ENCODE results near the gene ZNF638. TPM values are rescaled to one million over a fixed set of nuclear protein-coding genes. Genes with fewer than 3 reads are reported as not detected.

ZNF638 gene, protein sequence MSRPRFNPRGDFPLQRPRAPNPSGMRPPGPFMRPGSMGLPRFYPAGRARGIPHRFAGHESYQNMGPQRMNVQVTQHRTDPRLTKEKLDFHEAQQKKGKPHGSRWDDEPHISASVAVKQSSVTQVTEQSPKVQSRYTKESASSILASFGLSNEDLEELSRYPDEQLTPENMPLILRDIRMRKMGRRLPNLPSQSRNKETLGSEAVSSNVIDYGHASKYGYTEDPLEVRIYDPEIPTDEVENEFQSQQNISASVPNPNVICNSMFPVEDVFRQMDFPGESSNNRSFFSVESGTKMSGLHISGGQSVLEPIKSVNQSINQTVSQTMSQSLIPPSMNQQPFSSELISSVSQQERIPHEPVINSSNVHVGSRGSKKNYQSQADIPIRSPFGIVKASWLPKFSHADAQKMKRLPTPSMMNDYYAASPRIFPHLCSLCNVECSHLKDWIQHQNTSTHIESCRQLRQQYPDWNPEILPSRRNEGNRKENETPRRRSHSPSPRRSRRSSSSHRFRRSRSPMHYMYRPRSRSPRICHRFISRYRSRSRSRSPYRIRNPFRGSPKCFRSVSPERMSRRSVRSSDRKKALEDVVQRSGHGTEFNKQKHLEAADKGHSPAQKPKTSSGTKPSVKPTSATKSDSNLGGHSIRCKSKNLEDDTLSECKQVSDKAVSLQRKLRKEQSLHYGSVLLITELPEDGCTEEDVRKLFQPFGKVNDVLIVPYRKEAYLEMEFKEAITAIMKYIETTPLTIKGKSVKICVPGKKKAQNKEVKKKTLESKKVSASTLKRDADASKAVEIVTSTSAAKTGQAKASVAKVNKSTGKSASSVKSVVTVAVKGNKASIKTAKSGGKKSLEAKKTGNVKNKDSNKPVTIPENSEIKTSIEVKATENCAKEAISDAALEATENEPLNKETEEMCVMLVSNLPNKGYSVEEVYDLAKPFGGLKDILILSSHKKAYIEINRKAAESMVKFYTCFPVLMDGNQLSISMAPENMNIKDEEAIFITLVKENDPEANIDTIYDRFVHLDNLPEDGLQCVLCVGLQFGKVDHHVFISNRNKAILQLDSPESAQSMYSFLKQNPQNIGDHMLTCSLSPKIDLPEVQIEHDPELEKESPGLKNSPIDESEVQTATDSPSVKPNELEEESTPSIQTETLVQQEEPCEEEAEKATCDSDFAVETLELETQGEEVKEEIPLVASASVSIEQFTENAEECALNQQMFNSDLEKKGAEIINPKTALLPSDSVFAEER (N-terminal part only)
- total RNA-seq (2012; rRNA removed) (129 and 142 TPM in 2 replicates), polyA plus RNA-seq (2012; rRNA removed) (39.9 and 46.4 TPM in 2 replicates), Bru-seq, nascent RNA (percentile 88 among the genes with signal in this experiment), BruChase-seq, experiment 1, labeled RNA remaining after a 6-hour chase (percentile 90 among the genes with signal in this experiment), BruChase-seq, experiment 2, labeled RNA remaining after a 2-hour chase (percentile 97 among the genes with signal in this experiment)
- 4.2 and 7.9 TPM in 2 replicates for polyA plus RNA-seq (2012; cell fraction: cytosol; rRNA removed)
- polyA plus RNA-seq (2012; cell fraction: nucleus; rRNA removed; ENCODE audit: low replicate concordance) = 10.7 and 129 TPM in 2 replicates
- long read RNA-seq, full-length matches to known transcripts = 6 of 47 reads
- long read RNA-seq, partial matches to known transcripts = 18 of 47 reads
- long read RNA-seq, other reads (novel, unspliced or antisense) = 23 of 47 reads

DNA sequence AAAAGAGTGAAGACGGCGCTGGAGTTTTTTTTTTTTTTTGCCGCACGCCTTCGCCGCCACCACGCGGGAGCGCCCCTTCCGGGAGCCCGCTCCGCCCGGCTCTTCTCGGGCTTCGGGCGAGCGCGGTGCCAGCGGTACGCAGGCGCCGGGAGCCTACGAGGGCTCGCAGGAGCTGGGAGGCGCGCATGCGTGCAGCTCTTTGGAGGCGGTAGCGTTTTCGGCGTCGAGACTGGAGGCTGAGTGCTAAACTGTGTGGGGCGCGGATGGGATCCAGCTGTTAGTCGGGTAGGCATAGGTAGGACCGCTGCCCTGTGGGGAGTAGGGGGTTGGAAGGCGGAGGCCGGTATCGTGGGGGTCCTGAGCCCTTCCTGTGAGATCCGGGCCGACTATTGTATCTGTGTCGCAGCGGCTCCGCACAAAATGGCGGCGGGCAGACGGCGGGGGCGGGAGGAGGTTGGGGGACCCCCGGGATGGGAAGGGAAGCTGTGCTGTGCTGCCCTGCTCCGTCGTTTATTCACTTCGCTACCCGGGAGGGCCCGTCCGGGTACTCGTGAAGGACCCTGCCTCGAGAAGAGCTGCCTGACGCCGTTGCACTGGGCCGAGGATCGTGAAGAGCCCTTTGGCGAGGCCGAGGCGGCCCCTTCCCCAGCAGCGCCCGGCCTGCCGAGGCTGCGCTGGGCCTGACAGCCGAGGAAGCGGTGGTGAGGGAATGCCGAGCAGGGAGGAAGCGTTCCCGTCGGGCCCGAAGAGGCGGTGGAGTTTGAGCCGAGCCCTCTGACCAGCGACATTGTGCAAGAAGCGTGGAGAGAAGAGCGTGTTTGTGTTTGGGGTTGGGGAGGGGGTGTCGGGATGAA is at the start of gene ZNF638:
ZNF638 (plus strand) TSS at position 202 of the 854 bp plus-strand sequence. CDS start 17,173 bp downstream, outside the sequence.
- Histone ChIP-seq H4K91ac (ENCODE audit: insufficient read depth, low read depth, low read length) (peak within 1 kb of the TSS; percentile 92), H3K9me3 (ENCODE audit: control insufficient read depth, insufficient read depth, low read length) (no peaks in the 10 kb centered on the region; the same call in 1 of the 2 replicates), H3K56ac (ENCODE audit: extremely low read depth, insufficient read depth, low read length) (peak within 1 kb of the TSS; percentile 98), H2BK5ac (ENCODE audit: low read depth, low read length, poor library complexity, severe bottlenecking) (peak within 1 kb of the TSS; percentile 94), H3K27me3 (ENCODE audit: control insufficient read depth, insufficient read depth, low read length) (peaks cover 7% of the 10 kb centered on the region), H2AK9ac (replicated peaks; ENCODE audit: low read depth, low read length, poor library complexity) (peak within 1 kb of the TSS; percentile 92), H3K27ac (ENCODE audit: insufficient read depth, low read length) (peak within 1 kb of the TSS; percentile 99), H4K5ac (ENCODE audit: low read depth, low read length) (peak within 1 kb of the TSS; percentile 96), H2BK15ac (ENCODE audit: low read depth, low read length) (peak within 1 kb of the TSS; percentile 63; the same call in 1 of the 3 replicates), H3K4me3 (ENCODE audit: insufficient read depth, low read depth, low read length) (peak within 1 kb of the TSS; percentile 94), H3K4me1 (ENCODE audit: control insufficient read depth, insufficient read depth, low read length) (no peaks in the 10 kb centered on the region), H3K9ac (ENCODE audit: low read depth, low read length) (peak within 1 kb of the TSS; percentile 99), H3K79me1 (ENCODE audit: low read depth in 1 of 2, low read length in 2 of 2) (peaks cover 9 to 29% of the 10 kb centered on the region in 2 experiments; a peak in 2 of 4 replicates), H3K4me2 (ENCODE audit: low read depth, low read length) (peak within 1 kb of the TSS; percentile 87), H2BK120ac (ENCODE audit: low read depth, low read length) (peak within 1 kb of the TSS; percentile 97), H2AK5ac (ENCODE audit: low read depth, low read length) (peak within 1 kb of the TSS; percentile 80; the same call in 1 of the 2 replicates), H3K23ac (ENCODE audit: low read depth, low read length) (peak within 1 kb of the TSS; percentile 100), H2AFZ (replicated peaks; ENCODE audit: low read length, poor library complexity) (peak within 1 kb of the TSS; percentile 99), H2BK20ac (ENCODE audit: low read depth, low read length) (peak within 1 kb of the TSS; percentile 77; the same call in 1 of the 2 replicates), H3K18ac (ENCODE audit: low read depth, low read length) (peak within 1 kb of the TSS; percentile 94), H3K36me3 (ENCODE audit: control insufficient read depth, insufficient read depth, low read length) (peaks cover 3% of the 10 kb centered on the region; the same call in 1 of the 2 replicates), H3K4ac (ENCODE audit: low read depth, low read length) (peak within 1 kb of the TSS; percentile 99), H4K20me1 (ENCODE audit: insufficient read depth, low read length) (peaks cover 28% of the 10 kb centered on the region), H4K8ac (ENCODE audit: low read depth in 2 of 2, low read length in 2 of 2) (peak within 1 kb of the TSS; percentile 89 to 93), H3K14ac (replicated peaks; ENCODE audit: low read depth, low read length) (peak within 1 kb of the TSS; percentile 100), H3K9me1 (ENCODE audit: insufficient read depth, low read length) (peaks cover 3% of the 10 kb centered on the region; the same call in 1 of the 2 replicates)
- POLR2A ChIA-PET (ENCODE audit: unreplicated experiment) = interaction anchor here (0.5 to 0.7 kb wide), 2 partner anchors 17 to 699 kb away, joined by 3 to 15 read pairs; no protein-coding TSS in a partner anchor
- DNase-seq = peak; percentile 89
- intact Hi-C loops (cut with micrococcal nuclease) = loop anchor here (10.0 kb wide), 1 partner anchor 197 kb away; the partner anchor contains the start of genes MCEE and MPHOSPH10
- dilution Hi-C loops (cut with HindIII; ENCODE audit: low sequenced_read_pairs, unreplicated experiment) = no loop called here
- CTCF ChIA-PET = interaction anchor here (0.6 to 3.8 kb wide), 16 partner anchors 9 to 1161 kb away, joined by 3 to 24 read pairs (median 4); no protein-coding TSS in a partner anchor
- ATAC-seq (ENCODE audit: low read depth) = peak; percentile 98
- 1% methylated on average over 27 of the region's 82 CpGs; no CpG with 5 or more reads in 1 of the 2 experiments for WGBS, 2 experiments (ENCODE audit: extremely low coverage in 2 of 2, insufficient read length in 1 of 2)
- BruUV-seq (replicated peaks) = no TSS peak
- in situ Hi-C loops (cut with MboI; ENCODE audit: low sequenced_read_pairs) = no loop called here
- peak; percentile 93 for TF ChIP-seq CEBPB (IDR thresholded peaks at IDR 0.05; ENCODE audit: low read depth, low read length)
- peak; percentile 9; the same call in 1 of the 2 replicates for TF ChIP-seq MAZ (IDR thresholded peaks at IDR 0.05; ENCODE audit: borderline replicate concordance, low read depth, low read length)
- TF ChIP-seq MXI1 (IDR thresholded peaks at IDR 0.05; ENCODE audit: borderline replicate concordance, low read depth, low read length) = peak; percentile 70; the same call in 1 of the 2 replicates
- no peak for TF ChIP-seq RAD21 (IDR thresholded peaks at IDR 0.05; ENCODE audit: low read length)
- no peak for TF ChIP-seq RFX5 (IDR thresholded peaks at IDR 0.05; ENCODE audit: low read depth, low read length)
- no peak for TF ChIP-seq RCOR1 (IDR thresholded peaks at IDR 0.05; ENCODE audit: insufficient replicate concordance, low read length)
- no peak for TF ChIP-seq USF2 (IDR thresholded peaks at IDR 0.05; ENCODE audit: low read depth, low read length)

All from IMR-90 (cell line).